HG02852 (cell line): Measurements from ENCODE around the gene MBLAC2.
A peak's percentile ranks its signal among the peaks of the same experiment; 100 is the strongest.

Experiments
- ATAC-seq: cut with Tn5 transposase; IDR thresholded peaks from one replicate; pipeline ENCODE4 v1.9.1; 2021; ENCODE audit warnings: mild to moderate bottlenecking, moderate library complexity; ENCODE audit not compliant: unreplicated experiment

Gene MBLAC2

DNA sequence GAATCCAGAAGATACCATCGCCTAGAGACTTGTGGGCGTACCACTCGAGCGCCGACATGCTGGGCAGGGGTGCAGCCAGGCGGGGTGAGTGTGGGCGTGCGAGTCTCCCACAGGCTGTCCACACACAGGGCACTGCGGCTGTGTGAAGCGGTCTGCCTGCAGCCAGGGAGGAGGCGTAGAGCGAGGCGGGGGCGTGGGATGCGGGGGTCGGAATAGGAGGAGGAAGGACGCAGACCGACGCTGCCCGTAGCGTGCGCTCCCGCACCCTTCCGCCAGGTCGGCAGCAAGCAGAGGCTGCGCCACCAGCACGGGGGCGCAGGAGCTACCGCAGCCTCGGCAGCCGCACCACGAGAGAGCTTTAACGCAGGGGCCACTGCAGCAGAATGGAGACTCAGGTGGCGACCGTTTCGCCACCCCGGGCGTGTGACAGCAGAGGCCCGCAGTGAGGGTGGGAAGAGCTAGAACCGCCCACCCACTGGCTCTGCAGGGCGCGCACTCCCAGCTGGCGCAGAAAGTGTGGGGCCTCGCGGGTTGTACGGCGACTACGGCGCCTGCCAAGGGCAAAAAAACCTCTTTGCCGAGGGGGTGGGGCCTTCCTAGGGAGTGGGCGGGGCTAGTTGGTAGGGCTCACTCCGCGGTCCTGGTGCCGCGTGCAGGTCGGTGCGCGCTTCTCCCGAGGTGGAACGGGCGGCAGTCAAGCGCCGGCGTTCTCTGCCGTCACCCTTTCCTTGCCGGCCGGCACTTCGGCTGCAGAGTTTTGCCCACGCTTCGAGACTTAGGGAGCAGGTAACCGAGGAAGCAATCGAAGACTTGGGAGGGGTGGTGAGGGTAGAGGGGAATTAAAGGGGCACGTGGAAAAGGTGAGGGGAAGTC is at the start of gene MBLAC2, which contains the start of gene POLR3G:
MBLAC2 (minus strand) TSS at position 537 of the 873 bp plus-strand sequence; CDS start at position 58, 479 bp downstream.
POLR3G (plus strand) TSS at position 630 of the 873 bp plus-strand sequence. CDS start 10,704 bp downstream, outside the sequence.
- ATAC-seq, result peak; percentile 84

DNA sequence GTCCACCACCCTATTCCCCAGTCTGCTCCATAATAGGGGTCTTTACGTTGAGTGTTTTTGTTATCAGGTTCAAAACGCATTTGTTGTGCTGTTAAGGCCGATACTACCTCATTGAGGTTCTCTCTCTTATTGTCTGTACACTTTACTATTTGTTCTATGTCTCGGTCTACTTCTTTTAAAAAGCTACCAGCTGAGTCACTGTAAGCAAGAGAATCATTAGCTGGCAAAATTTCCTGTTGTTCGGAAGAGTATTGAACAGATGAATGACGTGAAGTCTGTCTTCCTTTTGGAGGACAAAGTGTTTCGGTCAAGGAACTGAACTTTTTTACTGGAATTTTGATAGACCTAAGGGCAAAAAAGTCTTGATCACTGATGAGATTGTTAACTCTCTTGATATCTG is 44.5 kb upstream of the MBLAC2 start:
- no peak for ATAC-seq

DNA sequence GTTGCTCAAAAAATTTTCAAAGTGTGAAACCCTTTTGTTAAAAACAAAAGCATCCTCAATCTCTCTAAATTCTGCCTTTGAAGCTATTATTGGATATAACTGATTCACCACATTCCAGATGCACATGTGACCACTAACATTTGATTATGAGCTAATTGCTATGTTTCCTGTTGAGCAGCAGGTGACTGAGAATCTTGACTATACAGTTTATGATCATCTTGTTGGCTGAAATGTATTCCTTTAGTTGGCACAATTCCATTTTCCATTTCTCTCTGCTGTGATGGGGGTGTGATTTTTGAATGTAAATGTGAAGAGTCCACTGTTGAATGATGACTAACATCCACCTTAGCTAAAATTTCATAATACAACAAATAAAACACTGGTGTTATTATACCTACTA is 44.1 kb upstream of the MBLAC2 start:
- no peak for ATAC-seq

- ATAC-seq, result no peak
Measured at GRCh38 chr5:90514520-90514919, 39.9 kb upstream of the MBLAC2 start.

DNA sequence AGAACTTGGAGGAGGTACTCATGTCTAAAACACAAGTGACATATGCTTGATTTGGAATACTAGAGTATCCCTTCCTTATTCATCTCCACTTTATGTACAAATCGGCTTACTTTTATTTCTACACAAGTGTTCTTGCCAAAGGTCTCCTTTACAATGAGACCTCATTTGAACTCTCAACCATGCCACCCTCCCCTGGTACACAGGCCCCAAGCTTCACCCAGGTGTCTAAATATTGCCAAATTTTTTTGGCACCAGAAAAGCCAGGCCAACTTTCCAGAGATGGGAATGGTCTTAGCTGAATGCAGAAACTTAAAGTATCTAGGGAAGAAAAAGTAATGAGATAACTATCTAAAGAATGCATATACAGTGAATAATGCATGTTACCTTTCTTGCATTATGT is 35.9 kb upstream of the MBLAC2 start:
- ATAC-seq, result no peak

GRCh38 chr5:90506221-90506620 is 31.6 kb upstream of the MBLAC2 start:
- ATAC-seq, result no peak

GRCh38 chr5:90504743-90505142 is 30.2 kb upstream of the MBLAC2 start:
- ATAC-seq, result no peak

GRCh38 chr5:90503596-90503995 is 29.0 kb upstream of the MBLAC2 start:
- no peak for ATAC-seq

DNA sequence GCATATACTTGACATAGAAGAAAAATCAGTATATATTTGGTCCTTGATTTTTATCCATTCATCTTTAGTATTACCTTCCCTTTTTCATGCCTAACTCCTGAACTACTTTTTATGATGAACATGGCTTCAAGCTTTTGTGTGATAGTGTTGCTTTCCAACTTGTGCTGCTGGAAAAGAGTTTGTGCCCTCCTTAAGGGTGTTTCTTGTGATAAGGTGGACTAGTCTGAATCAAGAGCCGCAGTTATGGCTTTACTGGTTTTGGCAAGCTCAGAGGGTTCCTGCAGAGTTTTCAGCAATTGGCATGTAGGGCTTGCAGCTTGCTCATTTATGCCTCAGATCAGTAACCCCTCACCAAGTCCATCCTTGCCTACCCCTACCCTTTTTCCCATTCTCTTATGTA is 20.6 kb upstream of the MBLAC2 start:
- ATAC-seq, result no peak

- no peak for ATAC-seq
Measured at GRCh38 chr5:90494043-90494442, 19.5 kb upstream of the MBLAC2 start.

- no peak for ATAC-seq
Measured at GRCh38 chr5:90488791-90489190, 14.2 kb upstream of the MBLAC2 start.

DNA sequence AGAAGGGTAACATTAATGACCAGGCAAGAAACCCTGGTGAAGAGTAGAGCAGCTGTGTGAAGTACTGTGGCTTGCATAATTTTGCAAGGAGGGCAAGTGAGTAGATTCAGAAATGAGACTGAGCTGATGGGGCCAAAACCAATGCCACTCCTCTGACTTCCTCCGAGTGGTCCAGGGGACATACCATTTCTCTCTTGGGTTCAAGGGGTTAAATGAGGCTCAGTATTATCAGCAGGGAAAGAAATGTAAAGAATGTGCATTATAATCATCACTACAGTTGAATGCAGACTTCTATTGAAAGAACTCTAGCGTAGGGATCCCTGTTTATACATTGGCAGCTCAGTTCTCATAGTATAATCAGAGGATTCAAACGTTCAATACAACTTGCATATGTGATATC is 10.0 kb upstream of the MBLAC2 start:
- no peak for ATAC-seq

GRCh38 chr5:90483206-90483605 is 8.6 kb upstream of the MBLAC2 start:
- no peak for ATAC-seq

DNA sequence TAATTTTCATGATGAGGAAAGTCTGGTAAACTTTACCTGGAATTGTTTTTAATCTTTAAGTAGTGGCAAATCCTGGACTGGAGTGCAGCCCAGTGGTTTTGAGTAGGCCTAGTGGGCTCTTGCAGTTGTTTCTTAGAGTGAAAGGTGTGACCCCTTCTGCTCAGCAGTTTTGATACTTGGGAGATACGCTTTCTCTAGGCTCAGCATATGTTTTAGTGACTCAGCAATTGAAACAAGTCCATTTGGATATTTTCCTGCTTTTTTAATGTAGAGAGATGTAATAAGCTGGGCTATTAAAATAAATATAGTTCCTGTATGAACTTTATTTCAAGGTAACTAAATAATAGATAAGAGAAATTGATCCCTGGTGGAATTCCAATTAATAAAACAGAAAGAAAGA is 6.1 kb upstream of the MBLAC2 start:
- ATAC-seq, result no peak

GRCh38 chr5:90479611-90480385 is 5.2 kb upstream of the MBLAC2 start:
- ATAC-seq, result no peak

DNA sequence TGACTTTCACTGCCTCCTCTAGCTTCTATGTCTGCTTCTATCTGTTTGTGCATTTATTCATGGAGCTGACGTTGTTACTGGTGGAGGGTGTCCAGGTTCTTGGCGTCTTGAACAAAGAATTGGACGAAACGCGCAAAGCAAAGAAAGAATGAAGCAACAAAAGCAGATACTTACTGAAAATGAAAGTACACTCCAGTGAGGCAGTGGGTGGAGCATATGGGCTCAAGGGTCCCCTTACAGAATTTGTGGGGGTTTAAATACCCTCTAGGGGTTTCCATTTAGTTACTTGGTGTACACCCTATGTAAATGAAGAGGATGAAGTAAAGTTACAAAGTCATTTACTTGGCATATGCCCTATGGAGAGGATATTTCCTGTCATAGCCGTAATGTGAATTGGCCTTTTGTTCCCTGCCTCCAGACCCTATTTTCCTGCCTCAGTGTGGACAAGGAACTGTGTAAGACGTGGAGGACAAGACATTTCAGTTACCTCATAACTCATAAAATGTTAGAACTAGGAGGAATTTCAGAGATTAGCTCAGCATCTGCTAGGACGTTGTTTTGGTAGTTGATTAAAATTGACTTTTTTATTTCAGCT is 3.1 kb upstream of the MBLAC2 start:
- ATAC-seq, result no peak

- ATAC-seq, result no peak
Measured at GRCh38 chr5:90477073-90477472, 2.5 kb upstream of the MBLAC2 start.

GRCh38 chr5:90476391-90476790 is 1.8 kb upstream of the MBLAC2 start:
- no peak for ATAC-seq

- ATAC-seq, result no peak
Measured at GRCh38 chr5:90475436-90475980, 937 bp upstream of the MBLAC2 start.

GRCh38 chr5:90473396-90474234 is 956 bp downstream of the MBLAC2 start:
- ATAC-seq, result peak; percentile 18
